Activated CD4-positive, alpha-beta T cell treated with anti-CD3 and anti-CD28 coated beads for 48 hours (primary cell): ENCODE measurements around the gene NTRK2.
"Not testable (repeated sequence)": the region's sequence is repeated elsewhere in the genome, so short reads cannot be mapped to it uniquely, and the experiment has no call there.

ENCODE experiments used
- DNase-seq: peaks from one replicate; pipeline ENCODE4 v3.0.0-alpha.2; 2020

NTRK2 gene

GRCh38 chr9:84858364-84858763, 188.8 kb downstream of the NTRK2 start:
- no peak for DNase-seq

- no peak for DNase-seq
These were observed 191.0 kb downstream of the NTRK2 start for GRCh38 chr9:84860249-84861115.

GRCh38 chr9:84861455-84861854, 191.9 kb downstream of the NTRK2 start:
- no peak for DNase-seq

- DNase-seq, result no peak
These were observed 192.8 kb downstream of the NTRK2 start for GRCh38 chr9:84862308-84862707.

- DNase-seq, result no peak
These were observed 193.3 kb downstream of the NTRK2 start for GRCh38 chr9:84862810-84863287.

GRCh38 chr9:84863372-84863771, 193.8 kb downstream of the NTRK2 start:
- DNase-seq, result no peak

GRCh38 chr9:84866396-84867175, 197.1 kb downstream of the NTRK2 start:
- DNase-seq, result no peak

- no peak for DNase-seq
These were observed 197.7 kb downstream of the NTRK2 start for GRCh38 chr9:84867186-84867585.

- no peak for DNase-seq
These were observed 199.6 kb downstream of the NTRK2 start for GRCh38 chr9:84869091-84869490.

- DNase-seq, result no peak
These were observed 202.5 kb downstream of the NTRK2 start for GRCh38 chr9:84871983-84872382.

- no peak for DNase-seq
These were observed 204.5 kb downstream of the NTRK2 start for GRCh38 chr9:84874022-84874421.

- no peak for DNase-seq
These were observed 205.1 kb downstream of the NTRK2 start for GRCh38 chr9:84874596-84874995.

GRCh38 chr9:84875193-84875592, 205.7 kb downstream of the NTRK2 start:
- no peak for DNase-seq

GRCh38 chr9:84879631-84880030, 210.1 kb downstream of the NTRK2 start:
- DNase-seq, result no peak

GRCh38 chr9:84880835-84881234, 211.3 kb downstream of the NTRK2 start:
- no peak for DNase-seq

- DNase-seq, result no peak
These were observed 217.3 kb downstream of the NTRK2 start for GRCh38 chr9:84886866-84887265.

GRCh38 chr9:84891924-84892323, 222.4 kb downstream of the NTRK2 start:
- no peak for DNase-seq

GRCh38 chr9:84893419-84894128, 224.0 kb downstream of the NTRK2 start:
- DNase-seq, result no peak

- no peak for DNase-seq
These were observed 225.3 kb downstream of the NTRK2 start for GRCh38 chr9:84894859-84895258.

- DNase-seq, result no peak
These were observed 228.0 kb downstream of the NTRK2 start for GRCh38 chr9:84897362-84898094.

GRCh38 chr9:84898188-84898587, 228.7 kb downstream of the NTRK2 start:
- no peak for DNase-seq

GRCh38 chr9:84898618-84899017, 229.1 kb downstream of the NTRK2 start:
- not testable (repeated sequence) for DNase-seq

- no peak for DNase-seq
These were observed 229.8 kb downstream of the NTRK2 start for GRCh38 chr9:84899326-84899725.
